Thymus (tissue), 11 donors: ENCODE measurements around the gene MARVELD2. TPM values are rescaled to one million over a fixed set of nuclear protein-coding genes. Genes with fewer than 3 reads are reported as not detected.
"Not testable (repeated sequence)": the region's sequence is repeated elsewhere in the genome, so short reads cannot be mapped to it uniquely, and the experiment has no call there.

ENCODE experiments used
- DNase-seq, 9 donors: peaks; one replicate each; pipeline ENCODE4 v3.0.0-alpha.2; 2013; ENCODE audit warnings: low spot score in 9 of 9, low read depth in 6 of 9, missing footprints in 1 of 9
- H3K27ac ChIP-seq, 2 donors: one replicate each; pipeline ENCODE4 v1.5.1; 2013; ENCODE audit warnings: control low read depth in 1 of 2, low read depth in 1 of 2, low read length in 1 of 2, mild to moderate bottlenecking in 1 of 2, moderate library complexity in 1 of 2
- H3K27me3 ChIP-seq, 2 donors: one replicate each; pipeline ENCODE4 v1.5.1; 2013; ENCODE audit warnings: low read length in 1 of 2; ENCODE audit not compliant: control insufficient read depth in 2 of 2, insufficient read depth in 1 of 2
- H3K36me3 ChIP-seq, 2 donors: one replicate each; pipeline ENCODE4 v1.5.1; 2013; ENCODE audit warnings: low read length in 1 of 2, mild to moderate bottlenecking in 1 of 2, moderate library complexity in 1 of 2; ENCODE audit not compliant: control insufficient read depth in 2 of 2, insufficient read depth in 2 of 2
- H3K4me1 ChIP-seq, 2 donors: one replicate each; pipeline ENCODE4 v1.5.1; 2013; ENCODE audit warnings: low read length in 2 of 2; ENCODE audit not compliant: control insufficient read depth in 2 of 2, insufficient read depth in 2 of 2
- H3K4me3 ChIP-seq, 2 donors: one replicate each; pipeline ENCODE4 v1.5.1; 2013; ENCODE audit warnings: low read length in 2 of 2, control low read depth in 1 of 2, mild to moderate bottlenecking in 1 of 2
- H3K9me3 ChIP-seq, 2 donors: one replicate each; pipeline ENCODE4 v1.5.1; 2013; ENCODE audit warnings: low read length in 1 of 2, mild to moderate bottlenecking in 1 of 2; ENCODE audit not compliant: control insufficient read depth in 2 of 2, insufficient read depth in 1 of 2
- WGBS: extraction: QIAGEN DNeasy Blood & Tissue Kit; methylation state at CpG from one replicate; pipeline ENCODE4 v1.1.7; 2013; 5-methylcytosine and 5-hydroxymethylcytosine counted together
- polyA plus RNA-seq: library from polyadenylated mRNA; stranded (reverse); fragments of 200-250 nt; gene quantifications from one replicate; pipeline ENCODE4 v1.2.3, GENCODE V29; 2013
- total RNA-seq: library from RNA; stranded (reverse); fragments of 120-200 nt; gene quantifications from one replicate; pipeline ENCODE4 v1.2.4, GENCODE V29; 2013
- donor health status: healthy.

The MARVELD2 gene
- total and polyA plus RNA-seq, 2 donors: 2.8 to 3.5 TPM

- not testable (repeated sequence) for H3K36me3 ChIP-seq, H3K4me3 ChIP-seq, DNase-seq, H3K9me3 ChIP-seq, H3K27ac ChIP-seq, H3K4me1 ChIP-seq, H3K27me3 ChIP-seq
- 96% methylated on average over 5 of the region's 5 CpGs for WGBS
Observed at GRCh38 chr5:69435276-69435884, 20.5 kb downstream of the MARVELD2 start.

- WGBS: 98% methylated on average over 7 of the region's 7 CpGs
- H3K4me3 ChIP-seq: no peak overlapping the region
- H3K4me1 ChIP-seq: no peaks in the 10 kb centered on the region
- H3K27me3 ChIP-seq: no peaks in the 10 kb centered on the region
- no peaks in the 10 kb centered on the region for H3K9me3 ChIP-seq
- H3K36me3 ChIP-seq: no peaks in the 10 kb centered on the region
- H3K27ac ChIP-seq: no peak overlapping the region
- DNase-seq: no peak
Observed at GRCh38 chr5:69444127-69444754, 29.3 kb downstream of the MARVELD2 start.

DNA sequence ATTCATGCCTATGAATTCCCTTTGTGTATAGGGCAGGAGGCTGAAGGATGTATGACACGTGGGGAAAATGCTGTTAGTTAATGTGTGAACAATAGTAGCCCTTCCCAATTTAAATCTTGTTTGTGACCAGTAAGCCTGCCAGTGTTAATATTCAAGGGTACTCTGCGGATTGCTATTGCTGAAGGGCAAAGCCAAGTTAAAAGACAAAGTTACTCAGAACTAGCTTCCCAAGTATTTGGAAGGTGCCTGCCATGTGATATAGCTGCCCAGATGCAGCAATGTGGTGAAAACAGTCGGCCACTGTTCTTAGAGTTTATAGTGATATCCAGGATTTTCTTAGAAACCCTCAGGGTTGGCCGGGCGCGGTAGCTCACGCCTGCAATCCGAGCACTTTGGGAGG lies 34.6 kb downstream of the MARVELD2 start:
- H3K4me3 ChIP-seq: no peak overlapping the region
- H3K4me1 ChIP-seq: no peaks in the 10 kb centered on the region
- no peaks in the 10 kb centered on the region for H3K27me3 ChIP-seq
- no peaks in the 10 kb centered on the region for H3K36me3 ChIP-seq
- 97% methylated on average over 8 of the region's 8 CpGs for WGBS
- no peak for DNase-seq
- H3K27ac ChIP-seq: no peak overlapping the region
- H3K9me3 ChIP-seq: no peaks in the 10 kb centered on the region

DNA sequence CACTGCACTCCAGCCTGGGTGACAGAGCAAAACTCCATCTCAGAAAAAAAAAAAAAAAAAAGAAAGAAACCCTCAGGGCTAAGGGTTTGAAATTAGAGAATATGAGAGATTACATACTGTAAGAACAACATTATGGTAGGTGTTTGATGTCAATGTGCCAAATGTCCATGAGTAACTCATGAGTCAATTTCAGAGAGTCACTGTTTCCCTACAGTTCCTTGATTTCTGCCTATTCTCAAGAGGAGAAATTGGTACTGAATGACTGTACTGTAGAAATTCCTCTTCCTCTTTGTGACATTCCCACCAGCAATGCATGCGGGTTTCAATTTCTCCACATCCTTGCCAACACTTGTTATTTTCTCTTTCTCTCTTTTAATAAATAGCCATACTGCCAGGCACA lies 35.2 kb downstream of the MARVELD2 start:
- Histone ChIP-seq H3K4me1 (no peaks in the 10 kb centered on the region), H3K27ac (no peak overlapping the region), H3K4me3 (no peak overlapping the region), H3K36me3 (no peaks in the 10 kb centered on the region), H3K9me3 (no peaks in the 10 kb centered on the region), H3K27me3 (no peaks in the 10 kb centered on the region)
- 94% methylated on average over 1 of the region's 1 CpG for WGBS
- DNase-seq: no peak

- not testable (repeated sequence) for DNase-seq, H3K4me3 ChIP-seq, H3K4me1 ChIP-seq, H3K9me3 ChIP-seq, H3K36me3 ChIP-seq, H3K27ac ChIP-seq, H3K27me3 ChIP-seq
- WGBS: 97% methylated on average over 8 of the region's 8 CpGs
Observed at GRCh38 chr5:69450527-69450926, 35.6 kb downstream of the MARVELD2 start.

DNA sequence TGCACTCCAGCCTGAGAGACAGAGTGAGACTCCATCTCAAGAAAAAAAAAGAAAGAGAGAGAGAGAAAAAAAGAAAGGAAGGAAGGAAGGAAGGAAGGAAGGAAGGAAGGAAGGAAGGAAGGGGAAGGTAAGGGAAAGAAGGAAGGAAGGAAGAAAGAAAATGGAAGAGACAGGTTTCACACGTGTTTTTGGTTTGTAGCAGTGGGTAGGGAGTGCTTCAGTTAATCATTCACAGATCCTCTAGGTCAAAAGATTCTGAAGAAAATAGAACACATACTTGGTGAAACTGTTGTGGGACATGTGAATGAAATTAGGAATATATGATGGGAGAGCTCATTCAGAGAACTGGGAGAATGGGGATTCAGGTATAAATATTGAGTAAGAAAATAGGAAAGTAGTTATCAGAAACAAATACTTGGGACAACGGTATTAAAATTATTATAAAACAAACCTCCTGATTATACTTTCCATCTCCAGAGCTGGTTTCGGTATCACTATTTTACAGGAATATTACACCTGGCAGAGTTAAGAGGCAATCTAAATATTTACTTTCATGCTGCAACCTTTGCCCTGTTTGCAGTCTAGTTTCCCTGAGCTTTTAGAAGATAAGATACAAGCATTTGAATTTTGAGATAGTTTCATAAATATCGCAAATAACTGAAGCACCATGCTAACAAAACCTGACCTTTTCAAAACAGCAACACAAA lies 37.2 kb downstream of the MARVELD2 start:
- WGBS: 90% methylated on average over 4 of the region's 4 CpGs
- Histone ChIP-seq H3K27me3 (no peaks in the 10 kb centered on the region), H3K27ac (no peak overlapping the region), H3K9me3 (no peaks in the 10 kb centered on the region), H3K4me1 (no peaks in the 10 kb centered on the region), H3K4me3 (no peak overlapping the region), H3K36me3 (no peaks in the 10 kb centered on the region)
- DNase-seq: no peak

DNA sequence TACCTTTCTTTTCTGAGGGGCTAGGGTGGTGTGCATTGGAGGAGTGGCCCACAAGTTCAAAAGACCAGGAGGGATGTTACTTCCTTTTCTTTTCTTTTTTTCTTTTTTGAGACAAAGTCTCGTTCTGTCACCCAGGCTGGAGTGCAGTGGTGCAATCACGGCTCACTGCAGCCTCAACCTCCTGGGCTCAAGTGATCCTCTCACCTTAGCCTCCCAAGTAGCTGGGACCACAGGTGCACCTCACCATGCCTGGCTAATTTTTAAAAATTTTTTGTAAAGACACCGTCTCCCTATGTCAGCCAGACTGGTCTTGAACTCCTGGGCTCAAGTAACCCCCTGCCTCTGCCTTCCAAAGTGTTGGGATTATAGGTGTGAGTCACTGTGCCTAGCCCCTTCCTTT lies 38.6 kb downstream of the MARVELD2 start:
- H3K4me3 ChIP-seq, H3K27me3 ChIP-seq, H3K27ac ChIP-seq, DNase-seq, H3K9me3 ChIP-seq, H3K36me3 ChIP-seq, H3K4me1 ChIP-seq: not testable (repeated sequence)
- 84% methylated on average over 3 of the region's 3 CpGs for WGBS

DNA sequence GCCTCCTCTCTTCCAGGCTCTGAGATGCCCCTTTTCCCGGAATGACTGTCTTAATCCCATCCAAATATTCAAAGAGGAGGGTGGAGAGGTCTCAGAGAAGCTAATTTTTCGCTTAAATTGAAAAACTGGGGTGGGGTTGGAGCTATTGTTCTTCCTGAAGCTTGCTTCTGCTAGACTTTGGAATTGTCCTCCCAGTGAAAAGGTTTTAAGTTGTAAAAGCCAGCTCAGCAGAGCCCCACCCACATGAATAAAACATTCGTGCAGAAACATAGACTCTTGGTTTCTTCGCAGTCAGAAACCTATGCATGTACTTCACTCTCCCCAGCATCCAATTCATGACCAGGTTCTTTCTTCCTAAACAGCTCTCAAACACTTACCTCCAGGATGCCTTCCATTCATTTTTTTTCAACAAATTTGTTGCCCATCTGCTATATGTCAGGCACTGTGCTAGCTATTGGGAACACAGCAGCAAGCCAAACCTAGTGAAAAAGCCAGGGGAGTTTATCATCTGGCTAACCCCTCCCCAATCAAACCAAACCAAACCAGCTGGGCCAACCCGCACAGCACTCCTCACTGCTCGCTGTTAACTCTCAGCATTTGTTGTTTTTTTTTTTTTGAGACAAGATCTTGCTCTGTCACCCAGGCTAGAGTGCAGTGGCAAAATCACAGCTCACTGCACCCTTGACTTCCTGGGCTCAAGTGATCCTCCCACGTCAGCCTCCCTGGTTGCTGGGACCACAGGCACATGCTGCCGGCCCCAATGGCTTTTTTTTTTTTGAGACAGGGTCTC lies 39.7 kb downstream of the MARVELD2 start:
- Histone ChIP-seq H3K36me3 (no peaks in the 10 kb centered on the region), H3K4me3 (no peak overlapping the region), H3K4me1 (no peaks in the 10 kb centered on the region), H3K9me3 (no peaks in the 10 kb centered on the region), H3K27me3 (no peaks in the 10 kb centered on the region), H3K27ac (no peak overlapping the region)
- 91% methylated on average over 8 of the region's 8 CpGs for WGBS
- DNase-seq: no peak

- not testable (repeated sequence) for H3K4me3 ChIP-seq, H3K27me3 ChIP-seq, H3K36me3 ChIP-seq, DNase-seq, H3K9me3 ChIP-seq, H3K4me1 ChIP-seq, H3K27ac ChIP-seq
- 92% methylated on average over 7 of the region's 7 CpGs for WGBS
Observed at GRCh38 chr5:69455428-69455988, 40.6 kb downstream of the MARVELD2 start.
